Endothelial cell of umbilical vein (primary cell): ENCODE data around the gene MCTP2. TPM values are rescaled to one million over a fixed set of nuclear protein-coding genes. Genes with fewer than 3 reads are reported as not detected.

Source experiments
- BruUV-seq: library from RNA; stranded (reverse); fragments of 400-500 nt; replicated peaks from 2 replicates; lab custom pipeline; 2021; lab: Mats Ljungman, UMichigan
- CTCF ChIA-PET: fragments of 300-600, 350-600 bp; sonication (Branson Sonifier 250); formaldehyde crosslinking; loops from one replicate; lab custom pipeline; 2021; ENCODE audit warnings: antibody characterized with exemption, inconsistent platforms; lab: Charles Lee
- POLR2A ChIA-PET: fragments of 300-600, 350-600 bp; sonication (Branson Sonifier 250); formaldehyde crosslinking; loops from one replicate; lab custom pipeline; 2021; ENCODE audit warnings: antibody characterized with exemption, inconsistent platforms; lab: Charles Lee
- DNase-seq: peaks from one replicate; pipeline ENCODE4 v3.0.0-alpha.2; 2011; ENCODE audit warnings: low read depth, low spot score
- FAIRE-seq: peaks from 2 replicates; lab custom pipeline; 2011; peaks lifted over from hg19 to GRCh38; lab: Jason Lieb, UNC
- H2AFZ ChIP-seq: 2 replicates; pipeline ENCODE4 v1.6.0; 2012; ENCODE audit warnings: low read depth, low read length, control low read depth, inconsistent platforms
- H3K27ac ChIP-seq: 2 replicates; pipeline ENCODE4 v1.5.1; 2011; ENCODE audit warnings: low read depth, mild to moderate bottlenecking, control low read depth, low read length, moderate library complexity; ENCODE audit not compliant: insufficient read depth
- H3K27me3 ChIP-seq, 2 experiments: 2 replicates each; pipeline versions ENCODE4 v1.6.0 to v1.6.1; 2011; ENCODE audit warnings: low read length in 2 of 2, mixed read lengths in 1 of 2; ENCODE audit not compliant: control insufficient read depth in 2 of 2, insufficient read depth in 2 of 2
- H3K36me3 ChIP-seq, 2 experiments: 2 replicates in 1 of 2; 3 replicates in 1 of 2; pipeline ENCODE4 v1.5.1; 2011; ENCODE audit warnings: low read length in 2 of 2, mild to moderate bottlenecking in 1 of 2, moderate library complexity in 1 of 2; ENCODE audit not compliant: control insufficient read depth in 2 of 2, insufficient read depth in 2 of 2; ENCODE audit errors: extremely low read depth in 1 of 2
- H3K4me1 ChIP-seq: 3 replicates; pipeline ENCODE4 v1.5.1; 2011; ENCODE audit warnings: mild to moderate bottlenecking, low read length; ENCODE audit not compliant: control insufficient read depth, insufficient read depth; ENCODE audit errors: extremely low read depth
- H3K4me2 ChIP-seq: 2 replicates; pipeline ENCODE4 v1.6.1; 2011; ENCODE audit warnings: low read length, control low read depth, mixed read lengths; ENCODE audit not compliant: insufficient read depth
- H3K4me3 ChIP-seq, 3 experiments: fragments of 200-600 bp in 1 of 3; sonication (generic), shearing (Covaris generic) in 1 of 3; replicated peaks in 1 of 3; 2 replicates each; pipeline ENCODE4 v1.5.1; 2011 to 2016; ENCODE audit warnings: control low read depth in 3 of 3, low read length in 3 of 3, mild to moderate bottlenecking in 2 of 3, inconsistent platforms in 1 of 3, low read depth in 1 of 3, moderate library complexity in 1 of 3; ENCODE audit not compliant: insufficient read depth in 1 of 3
- H3K79me2 ChIP-seq: 2 replicates; pipeline ENCODE4 v1.6.0; 2012; ENCODE audit warnings: low read length, inconsistent platforms; ENCODE audit not compliant: control insufficient read depth, insufficient read depth
- H3K9ac ChIP-seq: replicated peaks from 2 replicates; pipeline ENCODE3; 2011; ENCODE audit warnings: low read length, control low read depth; ENCODE audit not compliant: insufficient read depth; ENCODE audit errors: extremely low read depth
- H3K9me1 ChIP-seq: replicated peaks from 3 replicates; pipeline ENCODE4 v1.6.0; 2011; ENCODE audit warnings: mild to moderate bottlenecking, low read length; ENCODE audit not compliant: control insufficient read depth, insufficient read depth; ENCODE audit errors: extremely low read depth
- H3K9me3 ChIP-seq: replicated peaks from 2 replicates; pipeline ENCODE4 v1.5.1; 2012; ENCODE audit warnings: low read length, inconsistent platforms; ENCODE audit not compliant: control insufficient read depth, insufficient read depth
- H4K20me1 ChIP-seq: replicated peaks from 2 replicates; pipeline ENCODE3; 2011; ENCODE audit warnings: mild to moderate bottlenecking, low read length; ENCODE audit not compliant: control insufficient read depth, insufficient read depth; ENCODE audit errors: extremely low read depth
- CTCF ChIP-seq, 2 donors: IDR thresholded peaks; 1 replicate in 1 of 2; 2 replicates in 1 of 2; pipeline ENCODE4 v1.5.1; 2011; ENCODE audit warnings: low read length in 2 of 2, mild to moderate bottlenecking in 2 of 2, moderate library complexity in 2 of 2, control low read depth in 1 of 2, inconsistent platforms in 1 of 2, low read depth in 1 of 2; ENCODE audit not compliant: insufficient read depth in 1 of 2; ENCODE audit errors: extremely low read depth in 1 of 2
- EZH2 ChIP-seq: IDR thresholded peaks from 2 replicates; pipeline ENCODE4 v1.6.1; 2012; ENCODE audit warnings: borderline replicate concordance, low read depth, mild to moderate bottlenecking, moderate library complexity, low read length, inconsistent platforms; ENCODE audit not compliant: severe bottlenecking
- FOS ChIP-seq: IDR thresholded peaks from 2 replicates; pipeline ENCODE4 v1.6.1; 2011; ENCODE audit warnings: mild to moderate bottlenecking, low read length, moderate library complexity, borderline replicate concordance; ENCODE audit not compliant: insufficient read depth
- GATA2 ChIP-seq: IDR thresholded peaks from 2 replicates; pipeline ENCODE4 v1.7.0; 2011; ENCODE audit warnings: low read depth, mild to moderate bottlenecking, moderate library complexity, mixed read lengths, low read length; ENCODE audit not compliant: insufficient read length, insufficient read depth
- JUN ChIP-seq: IDR thresholded peaks from 2 replicates; pipeline ENCODE4 v1.6.1; 2011; ENCODE audit warnings: borderline replicate concordance, low read depth; ENCODE audit not compliant: insufficient read length, insufficient read depth
- MAX ChIP-seq: IDR thresholded peaks from 2 replicates; pipeline ENCODE4 v1.6.1; 2011; ENCODE audit not compliant: insufficient read depth, insufficient read length
- MYC ChIP-seq: IDR thresholded peaks from one replicate; pipeline ENCODE4 v1.6.1; 2011; ENCODE audit warnings: mild to moderate bottlenecking, low read depth, low read length
- POLR2A ChIP-seq: IDR thresholded peaks from 2 replicates; pipeline ENCODE4 v1.6.1; 2012; ENCODE audit warnings: low read depth, mild to moderate bottlenecking, control low read depth, low read length
- POLR2AphosphoS5 ChIP-seq: IDR thresholded peaks from 2 replicates; pipeline ENCODE4 v1.6.1; 2012; ENCODE audit warnings: low read depth, mild to moderate bottlenecking, control low read depth, low read length, moderate library complexity; ENCODE audit not compliant: insufficient read depth
- dilution Hi-C: fragments of 300-500 bp; cut with MboI; formaldehyde crosslinking; loops from one replicate; pipeline ENCODE4 v1.15.0; 2019; ENCODE audit warnings: low sequenced_read_pairs; ENCODE audit not compliant: extremely low pct_ligation_motif_present
- intact Hi-C: fragments of 100-400 bp; cut with micrococcal nuclease; formaldehyde crosslinking; loops from one replicate; pipeline ENCODE4 v1.10.0; 2022
- polyA plus RNA-seq, 4 experiments: library from polyadenylated mRNA; depleted of rRNA in 3 of 4; stranded (reverse) in 3 of 4; unstranded in 1 of 4; fragments of >200 nt; gene quantifications; 2 replicates each; pipeline versions ENCODE4 v1.2.1 to v1.2.3, GENCODE V29; 2011 to 2012; ENCODE audit warnings: missing spikeins in 1 of 4
- total RNA-seq: library from RNA; stranded (reverse); gene quantifications from 2 replicates; pipeline ENCODE4 v1.2.3, GENCODE V29; 2021

MCTP2 gene
- total and polyA plus RNA-seq, 2 donors (not counting 3 experiments of a cell fraction or from before 2014, with no cell fraction given) = 0.01 to 0.75 TPM

GRCh38 chr15:94370206-94370935, 139.0 kb downstream of the MCTP2 start:
- FAIRE-seq (no peak), DNase-seq (no peak)
- H3K36me3 ChIP-seq = no peaks in the 10 kb centered on the region
- no peaks in the 10 kb centered on the region for H3K9me1 ChIP-seq
- no peaks in the 10 kb centered on the region for H3K4me1 ChIP-seq
- intact Hi-C loops (no loop called here), dilution Hi-C loops (no loop called here)
- no peaks in the 10 kb centered on the region for H3K9me3 ChIP-seq
- H3K27me3 ChIP-seq = no peaks in the 10 kb centered on the region
- no peaks in the 10 kb centered on the region for H3K79me2 ChIP-seq
- ChIA-PET POLR2A (no interaction called here), CTCF (no interaction called here)
- H3K27ac ChIP-seq = no peak overlapping the region
- no peak overlapping the region for H3K9ac ChIP-seq
- H2AFZ ChIP-seq = no peak overlapping the region
- H3K4me3 ChIP-seq = no peak overlapping the region
- no peak for TF ChIP-seq FOS
- TF ChIP-seq GATA2 = no peak
- TF ChIP-seq MAX = no peak
- no peak for TF ChIP-seq EZH2
- TF ChIP-seq POLR2A = no peak
- TF ChIP-seq JUN = no peak
- no peak for TF ChIP-seq MYC
- TF ChIP-seq CTCF (IDR thresholded peaks at IDR 0.05; ENCODE audit: extremely low read depth in 1 of 2, insufficient read depth in 1 of 2, low read depth in 1 of 2, low read length in 2 of 2) = no peak
- TF ChIP-seq POLR2AphosphoS5 = no peak
- no TSS peak for BruUV-seq
- no peak overlapping the region for H3K4me2 ChIP-seq
- no peaks in the 10 kb centered on the region for H4K20me1 ChIP-seq
